HG03139 (cell line): ENCODE measurements around the gene SH3RF3.
"Not testable (repeated sequence)": the region's sequence is repeated elsewhere in the genome, so short reads cannot be mapped to it uniquely, and the experiment has no call there.

Experiments used
- ATAC-seq: cut with Tn5 transposase; IDR thresholded peaks from one replicate; pipeline ENCODE4 v1.9.1; 2021; ENCODE audit not compliant: unreplicated experiment

Gene SH3RF3

DNA sequence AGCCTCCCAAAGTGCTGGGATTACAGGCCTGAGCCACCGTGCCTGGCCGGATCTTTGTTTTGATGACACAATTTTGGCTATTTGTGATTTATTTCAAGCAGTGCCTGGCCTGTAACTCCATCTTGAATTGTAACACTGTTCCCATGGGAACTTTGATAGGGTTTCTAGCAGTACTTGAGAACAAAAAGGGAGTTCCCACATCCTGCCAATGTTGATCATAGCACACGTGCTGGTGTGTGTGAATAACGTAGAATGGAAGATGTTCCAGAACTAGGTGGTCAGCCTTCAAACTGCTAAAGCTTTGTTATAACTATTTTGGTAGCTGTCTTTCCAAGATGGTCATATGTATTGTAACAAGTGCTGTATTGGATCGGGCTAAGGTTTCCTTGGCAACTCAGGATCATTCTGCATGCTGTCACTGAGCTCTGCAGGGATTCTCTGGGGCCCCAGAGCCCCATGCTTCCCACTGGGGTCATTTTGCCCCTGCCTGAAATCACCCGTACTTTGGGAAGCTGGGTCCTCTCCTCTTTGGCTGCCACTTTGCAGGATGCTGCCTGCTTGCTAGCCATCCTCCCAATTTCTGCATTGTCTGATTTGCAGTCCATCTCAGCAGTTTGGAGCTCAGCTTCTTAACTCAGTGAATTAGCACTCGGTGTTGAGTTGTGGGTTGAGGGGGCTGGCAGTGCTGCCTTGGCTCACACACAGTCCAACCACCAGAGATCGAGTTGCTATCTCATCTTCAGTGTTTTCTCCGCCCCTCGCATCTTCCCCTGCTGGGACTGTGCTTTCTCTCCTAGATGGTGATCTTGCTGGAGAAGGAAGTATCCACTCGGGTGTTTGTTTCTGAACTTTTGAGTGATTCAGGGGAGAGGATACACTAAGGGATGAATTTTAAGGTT is 26.8 kb downstream of the SH3RF3 start:
- no peak for ATAC-seq

- no peak for ATAC-seq
Measured at GRCh38 chr2:109157563-109158105, 28.6 kb downstream of the SH3RF3 start.

- ATAC-seq: no peak
Measured at GRCh38 chr2:109158237-109158636, 29.2 kb downstream of the SH3RF3 start.

GRCh38 chr2:109159096-109159495 is 30.1 kb downstream of the SH3RF3 start:
- no peak for ATAC-seq

GRCh38 chr2:109160714-109161440 is 31.9 kb downstream of the SH3RF3 start:
- ATAC-seq: no peak

- ATAC-seq: not testable (repeated sequence)
Measured at GRCh38 chr2:109162367-109162766, 33.4 kb downstream of the SH3RF3 start.

DNA sequence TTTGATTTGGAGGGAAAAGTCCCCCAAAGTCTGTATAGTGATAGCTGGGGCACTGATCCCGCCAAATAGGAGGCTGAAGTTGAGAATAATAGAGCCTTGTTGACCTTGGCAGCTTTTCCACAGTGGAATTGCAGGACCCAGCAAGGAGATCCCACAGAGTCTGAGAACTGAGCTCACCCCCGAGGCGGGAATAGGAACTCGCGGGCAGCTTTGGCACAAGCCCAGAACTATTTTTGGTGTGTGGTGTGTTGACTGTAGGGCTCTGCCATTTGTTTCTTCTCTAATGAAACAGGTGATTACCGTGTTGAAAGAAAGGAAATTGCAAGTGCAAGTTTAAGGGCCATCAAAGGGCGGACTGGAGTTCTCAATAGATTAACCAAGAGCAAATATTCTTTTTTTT is 34.0 kb downstream of the SH3RF3 start:
- ATAC-seq: no peak

- no peak for ATAC-seq
Measured at GRCh38 chr2:109164311-109164710, 35.3 kb downstream of the SH3RF3 start.

DNA sequence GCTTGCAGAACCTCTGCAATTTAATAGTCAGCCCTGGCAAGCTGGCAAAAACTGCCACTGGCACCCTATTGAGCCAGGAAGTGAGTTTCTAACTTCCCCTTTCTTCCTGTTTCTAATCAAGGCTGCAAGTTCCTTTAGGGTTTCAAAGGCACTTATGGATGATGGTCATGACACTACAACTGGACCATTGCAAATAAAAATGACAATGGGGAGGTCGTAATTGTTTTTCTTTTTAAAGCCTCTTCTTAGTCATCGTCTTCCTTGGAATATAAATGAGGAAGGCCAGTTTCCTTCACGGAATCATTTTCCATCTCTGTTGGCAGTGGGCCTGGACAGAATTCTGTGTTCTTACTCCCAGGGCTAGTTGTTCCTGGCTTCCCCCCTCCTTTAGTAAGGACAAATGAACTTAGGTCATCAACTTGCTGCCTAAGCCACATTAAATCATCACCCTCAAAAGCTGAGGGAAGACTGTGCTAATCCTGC is 35.8 kb downstream of the SH3RF3 start:
- ATAC-seq: no peak

DNA sequence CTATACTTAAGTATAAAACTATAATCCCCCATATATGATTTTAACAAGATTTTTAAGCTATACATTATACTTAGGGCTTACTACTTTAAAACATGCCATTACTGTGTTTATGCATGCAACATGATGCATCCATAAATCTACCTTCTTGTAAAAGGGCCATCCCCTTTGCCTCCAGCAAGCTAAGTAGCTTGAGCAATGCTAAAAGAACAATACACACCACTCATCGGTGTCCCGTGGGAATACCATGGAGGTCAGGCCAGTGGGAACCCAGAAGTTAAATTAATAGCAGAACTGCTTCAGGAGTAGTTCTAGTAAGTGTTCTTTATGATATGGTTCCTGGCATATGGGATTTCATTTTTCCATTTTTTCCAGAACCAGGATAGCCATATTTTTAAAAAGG is 37.8 kb downstream of the SH3RF3 start:
- no peak for ATAC-seq

GRCh38 chr2:109168086-109168485 is 39.1 kb downstream of the SH3RF3 start:
- no peak for ATAC-seq

GRCh38 chr2:109168716-109169115 is 39.7 kb downstream of the SH3RF3 start:
- no peak for ATAC-seq

GRCh38 chr2:109170645-109171044 is 41.6 kb downstream of the SH3RF3 start:
- ATAC-seq: no peak

DNA sequence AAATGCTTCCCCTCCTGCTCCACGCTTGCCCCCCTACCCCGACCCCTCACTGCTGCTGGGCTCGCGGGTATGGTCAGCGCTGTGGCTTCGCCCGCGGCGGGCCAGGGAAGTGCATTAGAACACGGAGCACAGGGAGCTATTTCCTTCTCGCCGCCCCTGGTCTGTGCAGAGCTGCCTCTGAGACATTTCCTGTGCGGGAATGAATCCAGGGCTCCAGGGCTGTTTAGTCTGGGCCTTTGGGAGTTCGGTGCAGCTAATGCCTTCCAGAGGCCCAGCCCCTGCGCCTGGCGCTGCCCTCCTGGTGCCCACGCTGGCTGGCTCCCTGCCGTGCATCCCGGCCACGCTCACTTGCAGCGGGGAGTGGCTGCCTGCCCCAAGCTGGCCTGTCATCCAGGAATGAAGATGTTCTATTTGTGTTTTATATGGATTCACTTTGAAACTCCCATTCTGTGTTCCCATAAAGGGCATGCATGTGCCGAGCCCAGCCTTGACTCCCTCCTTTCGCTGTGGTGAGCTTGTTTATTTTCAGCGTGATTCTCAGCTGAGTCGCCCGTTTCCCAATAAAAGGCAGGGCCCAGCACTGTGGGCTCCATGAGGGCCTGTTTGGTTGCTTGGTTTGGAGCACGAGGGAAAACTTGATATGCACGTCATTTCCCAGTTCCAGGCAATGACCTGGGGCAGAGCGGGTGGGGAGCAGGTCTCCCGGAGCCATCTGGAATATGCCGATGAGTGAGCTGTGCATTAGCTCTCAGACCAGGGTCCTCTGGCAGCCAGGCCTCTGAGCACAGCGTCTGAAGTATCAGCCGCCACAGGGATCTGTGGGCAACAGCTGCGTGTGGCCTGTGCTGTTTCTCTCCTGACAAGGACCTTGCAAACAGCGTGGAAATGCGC is 42.7 kb downstream of the SH3RF3 start:
- no peak for ATAC-seq

GRCh38 chr2:109172556-109173105 is 43.6 kb downstream of the SH3RF3 start:
- no peak for ATAC-seq

DNA sequence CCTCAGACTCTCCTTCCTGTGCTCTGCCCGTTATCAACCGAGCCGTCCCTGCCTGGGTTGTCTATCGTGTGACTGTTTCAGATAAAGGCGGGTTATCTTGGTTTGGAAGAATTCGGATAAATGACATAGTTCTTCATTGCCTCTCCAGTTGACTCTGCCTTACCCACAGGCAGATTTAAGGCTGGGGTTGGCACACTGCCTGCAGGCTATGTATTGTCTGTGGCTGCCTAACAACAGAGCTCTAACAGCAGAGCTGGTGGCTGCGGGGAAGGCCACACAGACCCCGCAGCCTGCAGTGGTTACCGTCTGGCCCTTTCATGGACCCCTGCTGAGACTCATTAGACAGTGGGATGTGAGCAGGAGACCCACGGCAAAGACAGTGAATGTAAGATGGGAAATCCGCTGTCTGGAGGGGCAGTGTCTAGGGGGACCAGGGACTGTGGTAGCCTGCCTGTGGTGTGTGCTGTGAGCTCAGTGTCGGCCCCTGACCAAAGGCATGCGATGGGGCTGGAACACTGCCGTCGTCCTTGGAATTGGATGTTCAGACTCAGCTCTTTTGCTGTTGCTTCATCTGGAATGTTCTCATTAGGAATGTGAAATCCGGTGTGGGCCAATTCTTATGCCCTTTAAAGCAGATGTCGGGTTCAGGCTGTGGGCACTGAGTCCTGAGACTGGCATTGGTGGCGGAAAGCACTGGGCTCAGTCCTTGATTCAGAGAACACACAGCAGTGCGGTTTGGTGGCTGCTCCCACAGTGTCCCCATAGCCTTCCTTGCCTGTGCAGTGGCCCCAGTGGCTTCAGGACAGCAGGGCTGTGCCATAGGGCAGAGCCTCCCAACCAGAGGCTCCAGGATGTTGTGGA is 44.5 kb downstream of the SH3RF3 start:
- no peak for ATAC-seq

GRCh38 chr2:109174214-109174613 is 45.2 kb downstream of the SH3RF3 start:
- ATAC-seq: no peak

DNA sequence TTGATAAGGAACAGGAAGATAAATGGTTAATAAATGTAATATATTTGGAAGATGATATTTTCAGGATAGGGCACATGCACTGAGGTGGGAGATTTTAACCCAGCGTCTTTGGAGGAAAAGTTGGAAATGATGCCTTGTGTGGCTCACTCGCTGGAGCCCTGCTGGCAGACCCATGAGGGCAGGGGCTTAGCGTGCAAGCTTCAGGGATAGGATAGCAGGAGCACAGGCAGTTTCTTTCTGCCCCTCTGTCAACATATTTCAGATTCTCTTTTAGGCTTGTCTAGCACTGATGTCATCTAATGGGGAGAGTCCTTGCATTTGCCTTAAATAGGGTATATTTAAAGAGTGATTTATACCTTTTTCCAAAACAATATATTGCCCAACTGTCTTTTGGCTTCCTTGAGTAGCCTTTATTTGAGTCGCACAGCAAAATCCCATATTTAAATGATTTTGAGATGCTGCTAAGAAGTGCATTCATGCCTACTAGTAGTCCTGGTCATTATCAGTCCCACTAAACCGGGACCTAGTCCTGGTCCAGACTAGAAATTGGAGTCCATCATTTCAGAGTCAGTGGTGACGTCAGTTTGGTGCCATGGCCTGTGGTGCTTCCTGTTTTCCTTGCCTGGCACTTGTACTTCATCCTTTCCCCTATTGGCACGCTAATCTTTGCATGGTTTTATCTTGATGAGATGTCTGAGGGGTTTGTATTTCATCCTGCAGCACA is 45.8 kb downstream of the SH3RF3 start:
- ATAC-seq: no peak

DNA sequence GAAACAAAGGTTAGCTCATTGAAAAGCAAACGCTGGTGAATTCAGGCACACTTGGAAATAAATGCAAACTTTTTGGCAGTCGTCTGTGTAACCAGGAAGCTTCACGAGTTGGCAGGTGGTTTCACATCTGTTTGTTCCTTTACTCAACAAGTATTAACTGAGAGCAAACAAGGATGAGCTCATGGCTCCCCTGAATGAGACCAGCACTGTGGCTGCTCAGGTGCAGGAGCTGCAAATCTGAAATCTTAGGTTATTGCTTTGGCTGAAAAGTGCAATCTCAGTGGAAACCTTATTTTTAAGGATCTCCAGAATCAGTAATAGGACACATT is 46.3 kb downstream of the SH3RF3 start:
- ATAC-seq: no peak
